ENCODE results near the gene HOXB9. TPM values are rescaled to one million over a fixed set of nuclear protein-coding genes. Genes with fewer than 3 reads are reported as not detected.

Gene HOXB9
- total and polyA plus RNA-seq, 2 experiments from 2014 or later, result not detected

DNA sequence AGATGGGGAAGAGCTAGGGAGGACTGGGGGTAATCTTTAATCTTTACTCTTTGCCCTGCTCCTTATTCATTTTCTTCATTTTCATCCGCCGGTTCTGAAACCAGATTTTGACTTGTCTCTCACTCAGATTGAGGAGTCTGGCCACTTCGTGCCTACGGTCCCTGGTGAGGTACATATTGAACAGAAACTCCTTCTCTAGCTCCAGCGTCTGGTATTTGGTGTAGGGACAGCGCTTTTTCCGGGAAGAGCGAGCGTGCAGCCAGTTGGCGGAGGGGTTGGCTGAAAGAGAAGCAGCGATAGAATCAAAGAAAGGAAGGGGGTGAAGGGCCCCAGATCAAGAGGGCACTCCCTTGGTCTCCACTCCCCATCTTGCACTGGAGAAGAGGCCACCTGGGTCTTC is 3.3 kb downstream of the HOXB9 start:
- Mint-ChIP-seq H3K27me3 (ENCODE audit: insufficient read depth, low read depth, poor library complexity) (peaks cover 97% of the 10 kb centered on the region), H3K4me1 (peaks cover 26% of the 10 kb centered on the region)
- no peak for TF ChIP-seq ZNF331 (CRISPR knock-in tag; IDR thresholded peaks at IDR 0.05; ENCODE audit: low read depth)
- peak; percentile 95 for TF ChIP-seq EZH2 (IDR thresholded peaks at IDR 0.05; ENCODE audit: low read depth, unreplicated experiment)

DNA sequence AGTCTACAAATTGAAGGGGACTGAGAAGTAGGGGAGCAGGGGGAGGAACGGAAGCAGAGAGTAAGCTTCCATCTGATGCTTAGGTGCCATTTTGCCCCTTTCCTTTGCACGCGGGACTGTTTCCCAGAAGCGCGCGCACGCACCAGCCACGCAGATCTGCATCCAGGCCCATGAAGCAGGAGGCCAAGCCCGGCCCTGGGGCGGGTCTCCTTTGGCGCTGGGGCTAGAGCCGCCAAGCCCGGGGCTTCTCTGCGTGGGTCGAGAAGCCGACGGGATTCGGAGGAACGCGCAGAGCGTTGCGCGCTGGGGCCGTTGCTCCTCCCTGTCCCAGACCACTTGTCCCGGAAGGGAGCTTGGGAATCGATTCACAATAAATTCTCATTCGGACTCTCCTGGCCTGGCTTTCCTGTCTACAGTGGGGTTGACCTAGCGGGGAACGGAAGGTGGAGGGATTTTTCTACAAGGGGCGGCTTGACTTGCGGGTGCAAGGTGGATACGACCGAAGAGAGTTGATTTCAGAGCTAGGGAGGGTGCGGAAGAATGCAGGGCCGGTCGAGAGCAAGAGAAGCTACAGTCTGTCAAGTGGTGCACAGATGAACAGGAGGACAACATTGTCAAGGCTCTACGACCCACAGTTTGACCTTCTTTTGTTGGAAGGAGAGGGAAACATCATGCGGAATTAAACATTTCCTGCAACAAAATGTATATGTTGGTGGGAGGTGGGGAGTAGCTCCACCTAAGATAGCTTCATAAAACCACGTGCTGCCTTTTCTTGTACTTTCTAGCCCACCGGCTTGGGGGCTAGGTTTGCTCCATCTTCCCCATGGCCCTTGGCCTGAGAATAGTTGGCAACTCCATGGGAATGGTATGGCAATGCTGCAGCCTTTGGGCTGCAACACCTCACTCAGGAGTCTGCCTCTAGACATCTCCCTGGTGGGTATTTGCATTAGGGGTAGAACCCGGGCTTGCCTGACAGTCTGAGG is 4.5 kb downstream of the HOXB9 start:
- Mint-ChIP-seq H3K27ac (no peak overlapping the region), H3K4me1 (peaks cover 21% of the 10 kb centered on the region), H3K4me3 (peak overlapping the region; percentile 6; the same call in 1 of the 3 replicates), H3K9me3 (peaks cover 8% of the 10 kb centered on the region; the same call in 2 of the 3 replicates), H3K36me3 (ENCODE audit: low read depth) (peaks cover 3% of the 10 kb centered on the region; the same call in 2 of the 3 replicates), H3K27me3 (ENCODE audit: insufficient read depth, low read depth, poor library complexity) (peaks cover 97% of the 10 kb centered on the region)
- Histone ChIP-seq H3F3A (replicated peaks; ENCODE audit: low read depth) (peaks cover 42% of the 10 kb centered on the region), H2AFZ (no peak overlapping the region), H3K9me2 (ENCODE audit: insufficient read depth) (no peaks in the 10 kb centered on the region), H3K27ac (ENCODE audit: low read depth) (no peak overlapping the region), H3K27me3 (ENCODE audit: insufficient read depth) (peaks cover 100% of the 10 kb centered on the region), H3K79me2 (replicated peaks; ENCODE audit: insufficient read depth) (no peaks in the 10 kb centered on the region), H4K20me1 (replicated peaks; ENCODE audit: insufficient read depth) (peaks cover 51% of the 10 kb centered on the region), H3K36me3 (ENCODE audit: insufficient read depth) (no peaks in the 10 kb centered on the region), H3K4me1 (ENCODE audit: insufficient read depth) (peaks cover 29% of the 10 kb centered on the region), H3K4me3 (no peak overlapping the region), H3K4me2 (no peak overlapping the region)
- no peak for DNase-seq (ENCODE audit: low spot score)
- TF ChIP-seq ZNF331 (CRISPR knock-in tag; IDR thresholded peaks at IDR 0.05; ENCODE audit: low read depth) (no peak), ZNF114 (CRISPR knock-in tag; IDR thresholded peaks at IDR 0.05) (no peak), CREB1 (CRISPR knock-in tag; IDR thresholded peaks at IDR 0.05; ENCODE audit: low read depth) (no peak), STAT1 (IDR thresholded peaks at IDR 0.05; ENCODE audit: unreplicated experiment) (no peak), EZH2phosphoT487 (IDR thresholded peaks at IDR 0.05; ENCODE audit: unreplicated experiment) (peak; percentile 81), NANOG (IDR thresholded peaks at IDR 0.05; ENCODE audit: borderline replicate concordance) (no peak), EZH2 (IDR thresholded peaks at IDR 0.05; ENCODE audit: low read depth, unreplicated experiment) (peak; percentile 91), POLR2AphosphoS5 (IDR thresholded peaks at IDR 0.05; ENCODE audit: low read depth) (no peak)
- TF ChIP-seq, protein P1, sequence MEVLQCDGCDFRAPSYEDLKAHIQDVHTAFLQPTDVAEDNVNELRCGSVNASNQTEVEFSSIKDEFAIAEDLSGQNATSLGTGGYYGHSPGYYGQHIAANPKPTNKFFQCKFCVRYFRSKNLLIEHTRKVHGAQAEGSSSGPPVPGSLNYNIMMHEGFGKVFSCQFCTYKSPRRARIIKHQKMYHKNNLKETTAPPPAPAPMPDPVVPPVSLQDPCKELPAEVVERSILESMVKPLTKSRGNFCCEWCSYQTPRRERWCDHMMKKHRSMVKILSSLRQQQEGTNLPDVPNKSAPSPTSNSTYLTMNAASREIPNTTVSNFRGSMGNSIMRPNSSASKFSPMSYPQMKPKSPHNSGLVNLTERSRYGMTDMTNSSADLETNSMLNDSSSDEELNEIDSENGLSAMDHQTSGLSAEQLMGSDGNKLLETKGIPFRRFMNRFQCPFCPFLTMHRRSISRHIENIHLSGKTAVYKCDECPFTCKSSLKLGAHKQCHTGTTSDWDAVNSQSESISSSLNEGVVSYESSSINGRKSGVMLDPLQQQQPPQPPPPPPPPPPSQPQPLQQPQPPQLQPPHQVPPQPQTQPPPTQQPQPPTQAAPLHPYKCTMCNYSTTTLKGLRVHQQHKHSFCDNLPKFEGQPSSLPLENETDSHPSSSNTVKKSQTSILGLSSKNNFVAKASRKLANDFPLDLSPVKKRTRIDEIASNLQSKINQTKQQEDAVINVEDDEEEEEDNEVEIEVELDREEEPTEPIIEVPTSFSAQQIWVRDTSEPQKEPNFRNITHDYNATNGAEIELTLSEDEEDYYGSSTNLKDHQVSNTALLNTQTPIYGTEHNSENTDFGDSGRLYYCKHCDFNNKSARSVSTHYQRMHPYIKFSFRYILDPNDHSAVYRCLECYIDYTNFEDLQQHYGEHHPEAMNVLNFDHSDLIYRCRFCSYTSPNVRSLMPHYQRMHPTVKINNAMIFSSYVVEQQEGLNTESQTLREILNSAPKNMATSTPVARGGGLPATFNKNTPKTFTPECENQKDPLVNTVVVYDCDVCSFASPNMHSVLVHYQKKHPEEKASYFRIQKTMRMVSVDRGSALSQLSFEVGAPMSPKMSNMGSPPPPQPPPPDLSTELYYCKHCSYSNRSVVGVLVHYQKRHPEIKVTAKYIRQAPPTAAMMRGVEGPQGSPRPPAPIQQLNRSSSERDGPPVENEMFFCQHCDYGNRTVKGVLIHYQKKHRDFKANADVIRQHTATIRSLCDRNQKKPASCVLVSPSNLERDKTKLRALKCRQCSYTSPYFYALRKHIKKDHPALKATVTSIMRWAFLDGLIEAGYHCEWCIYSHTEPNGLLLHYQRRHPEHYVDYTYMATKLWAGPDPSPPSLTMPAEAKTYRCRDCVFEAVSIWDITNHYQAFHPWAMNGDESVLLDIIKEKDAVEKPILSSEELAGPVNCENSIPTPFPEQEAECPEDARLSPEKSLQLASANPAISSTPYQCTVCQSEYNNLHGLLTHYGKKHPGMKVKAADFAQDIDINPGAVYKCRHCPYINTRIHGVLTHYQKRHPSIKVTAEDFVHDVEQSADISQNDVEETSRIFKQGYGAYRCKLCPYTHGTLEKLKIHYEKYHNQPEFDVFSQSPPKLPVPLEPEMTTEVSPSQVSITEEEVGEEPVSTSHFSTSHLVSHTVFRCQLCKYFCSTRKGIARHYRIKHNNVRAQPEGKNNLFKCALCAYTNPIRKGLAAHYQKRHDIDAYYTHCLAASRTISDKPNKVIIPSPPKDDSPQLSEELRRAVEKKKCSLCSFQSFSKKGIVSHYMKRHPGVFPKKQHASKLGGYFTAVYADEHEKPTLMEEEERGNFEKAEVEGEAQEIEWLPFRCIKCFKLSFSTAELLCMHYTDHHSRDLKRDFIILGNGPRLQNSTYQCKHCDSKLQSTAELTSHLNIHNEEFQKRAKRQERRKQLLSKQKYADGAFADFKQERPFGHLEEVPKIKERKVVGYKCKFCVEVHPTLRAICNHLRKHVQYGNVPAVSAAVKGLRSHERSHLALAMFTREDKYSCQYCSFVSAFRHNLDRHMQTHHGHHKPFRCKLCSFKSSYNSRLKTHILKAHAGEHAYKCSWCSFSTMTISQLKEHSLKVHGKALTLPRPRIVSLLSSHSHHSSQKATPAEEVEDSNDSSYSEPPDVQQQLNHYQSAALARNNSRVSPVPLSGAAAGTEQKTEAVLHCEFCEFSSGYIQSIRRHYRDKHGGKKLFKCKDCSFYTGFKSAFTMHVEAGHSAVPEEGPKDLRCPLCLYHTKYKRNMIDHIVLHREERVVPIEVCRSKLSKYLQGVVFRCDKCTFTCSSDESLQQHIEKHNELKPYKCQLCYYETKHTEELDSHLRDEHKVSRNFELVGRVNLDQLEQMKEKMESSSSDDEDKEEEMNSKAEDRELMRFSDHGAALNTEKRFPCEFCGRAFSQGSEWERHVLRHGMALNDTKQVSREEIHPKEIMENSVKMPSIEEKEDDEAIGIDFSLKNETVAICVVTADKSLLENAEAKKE (CRISPR knock-in tag; IDR thresholded peaks at IDR 0.05), result no peak
- ATAC-seq, result no peak

More for the DNA sequence above, 3.3 kb downstream of the HOXB9 start:
- Mint-ChIP-seq H3K36me3 (ENCODE audit: low read depth) (peaks cover 3% of the 10 kb centered on the region; the same call in 2 of the 3 replicates), H3K9me3 (peaks cover 4% of the 10 kb centered on the region; the same call in 2 of the 3 replicates), H3K4me3 (no peak overlapping the region), H3K27ac (no peak overlapping the region)
- Histone ChIP-seq H3K36me3 (ENCODE audit: insufficient read depth) (no peaks in the 10 kb centered on the region), H3K27ac (ENCODE audit: low read depth) (no peak overlapping the region), H3K4me3 (no peak overlapping the region), H3K27me3 (ENCODE audit: insufficient read depth) (peaks cover 100% of the 10 kb centered on the region), H3K4me1 (ENCODE audit: insufficient read depth) (peaks cover 32% of the 10 kb centered on the region), H2AFZ (no peak overlapping the region), H3K4me2 (no peak overlapping the region), H4K20me1 (replicated peaks; ENCODE audit: insufficient read depth) (peaks cover 50% of the 10 kb centered on the region), H3K9me2 (ENCODE audit: insufficient read depth) (no peaks in the 10 kb centered on the region), H3K79me2 (replicated peaks; ENCODE audit: insufficient read depth) (no peaks in the 10 kb centered on the region), H3F3A (replicated peaks; ENCODE audit: low read depth) (peaks cover 44% of the 10 kb centered on the region)
- DNase-seq (ENCODE audit: low spot score) (no peak), ATAC-seq (no peak)
